ENCODE data around the gene CARM1. TPM values are rescaled to one million over a fixed set of nuclear protein-coding genes. Genes with fewer than 3 reads are reported as not detected.

CARM1 gene
- polyA plus RNA-seq, 12 donors: 47.1 to 84.2 (median 54.9) TPM; not detected in 1

GRCh38 chr19:10968527-10969135, 97.3 kb downstream of the CARM1 start:
- no peak for DNase-seq

DNA sequence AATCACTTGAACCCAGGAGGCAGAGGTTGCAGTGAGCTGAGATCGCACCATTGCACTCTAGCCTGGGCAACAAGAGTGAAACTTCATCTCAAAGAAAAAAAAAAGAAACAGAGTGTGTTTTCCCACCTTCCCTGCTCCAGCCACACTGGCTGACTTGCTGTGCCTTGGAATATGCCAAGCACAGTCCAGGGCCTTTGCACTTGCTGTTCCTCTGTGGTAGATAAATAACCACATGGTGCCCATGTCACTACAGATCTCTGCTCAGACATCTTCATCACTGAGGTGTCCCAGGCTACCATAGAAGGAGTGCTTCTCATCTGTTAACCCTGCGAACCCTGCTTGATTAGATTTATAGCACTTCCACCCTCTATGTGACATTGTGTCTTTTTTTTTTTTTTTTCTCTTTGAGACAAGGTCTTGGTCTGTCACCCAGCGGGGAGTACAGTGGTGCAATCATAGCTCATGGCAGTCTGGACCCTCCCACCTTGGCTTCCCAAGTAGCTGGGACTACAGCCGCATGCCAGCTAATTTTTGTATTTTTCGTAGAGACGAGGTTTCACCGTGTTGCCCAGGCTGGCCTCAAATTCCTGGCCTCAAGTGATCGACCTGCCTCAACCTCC, 99.9 kb downstream of the CARM1 start:
- no peak for DNase-seq

Other genes with a start within 250 kb of the CARM1 start
- gene SLC44A2, start 246.0 kb upstream of the CARM1 start, polyA plus RNA-seq (ENCODE audit: insufficient read length in 12 of 12): 100 to 1,000 TPM; 112 to 710 (median 142) TPM
- gene ILF3, start 217.2 kb upstream of the CARM1 start, polyA plus RNA-seq (ENCODE audit: insufficient read length in 12 of 12): 100 to 1,000 TPM; 134 to 868 (median 154) TPM
- gene QTRT1, start 170.1 kb upstream of the CARM1 start, polyA plus RNA-seq (ENCODE audit: insufficient read length in 12 of 12): 10 to 100 TPM in 11 of 12 donors, not detected in 1; 21.5 to 45.6 (median 28.5) TPM
- gene DNM2, start 153.5 kb upstream of the CARM1 start, polyA plus RNA-seq (ENCODE audit: insufficient read length in 12 of 12): 100 to 1,000 TPM in 1 of 12 donors, 10 to 100 TPM in 10, not detected in 1; 52.4 to 101 (median 74.4) TPM
- 10 to 100 TPM in 11 of 12 donors, not detected in 1; 23.9 to 39.4 (median 29.5) TPM for gene TMED1, start 35.3 kb upstream of the CARM1 start, polyA plus RNA-seq (ENCODE audit: insufficient read length in 12 of 12)
- gene C19orf38, start 23.1 kb upstream of the CARM1 start, polyA plus RNA-seq (ENCODE audit: insufficient read length in 12 of 12): 1 to 10 TPM in 9 of 12 donors, under 1 TPM in 1, not detected in 2; 0.92 to 7.1 (median 2.9) TPM
- 10 to 100 TPM in 11 of 12 donors, not detected in 1; 18.0 to 56.6 (median 23.4) TPM for gene YIPF2, start 57.1 kb downstream of the CARM1 start, polyA plus RNA-seq (ENCODE audit: insufficient read length in 12 of 12)
- gene TIMM29, start 57.3 kb downstream of the CARM1 start, polyA plus RNA-seq (ENCODE audit: insufficient read length in 12 of 12): 10 to 100 TPM in 10 of 12 donors, not detected in 2; 10.2 to 20.0 (median 17.8) TPM
- 100 to 1,000 TPM in 3 of 12 donors, 10 to 100 TPM in 9; 69.3 to 181 (median 86.1) TPM for gene SMARCA4, start 89.5 kb downstream of the CARM1 start, polyA plus RNA-seq (ENCODE audit: insufficient read length in 12 of 12)
- gene LDLR, start 217.9 kb downstream of the CARM1 start, polyA plus RNA-seq (ENCODE audit: insufficient read length in 12 of 12): 10 to 100 TPM in 11 of 12 donors, not detected in 1; 14.3 to 33.0 (median 22.2) TPM